Karpas-422 (cell line): ENCODE results near the gene NRARP. TPM values are rescaled to one million over a fixed set of nuclear protein-coding genes. Genes with fewer than 3 reads are reported as not detected.
A peak's percentile ranks its signal among the peaks of the same experiment; 100 is the strongest.

Experiments used
- DNase-seq: peaks from one replicate; pipeline ENCODE4 v3.0.0-alpha.2; 2015
- H2AFZ ChIP-seq: fragments of 200-600 bp; sonication (generic); 2 replicates; pipeline ENCODE4 v1.6.1; 2014; ENCODE audit warnings: antibody characterized with exemption, low read length, mixed read lengths
- H3K27ac ChIP-seq: fragments of 200-600 bp; sonication (generic); 2 replicates; pipeline ENCODE4 v1.5.1; 2014; ENCODE audit warnings: mild to moderate bottlenecking, low read length, moderate library complexity
- H3K27me3 ChIP-seq: fragments of 200-600 bp; sonication (generic); 2 replicates; pipeline ENCODE4 v1.6.1; 2014; ENCODE audit warnings: low read length, mixed read lengths
- H3K36me3 ChIP-seq: fragments of 200-600 bp; sonication (generic); 2 replicates; pipeline ENCODE4 v1.6.1; 2014; ENCODE audit warnings: low read length, mixed read lengths; ENCODE audit not compliant: insufficient read depth
- H3K4me1 ChIP-seq: fragments of 200-600 bp; sonication (generic); 2 replicates; pipeline ENCODE4 v1.6.1; 2014; ENCODE audit warnings: mild to moderate bottlenecking, low read length, mixed read lengths
- H3K4me2 ChIP-seq: fragments of 200-600 bp; sonication (generic); 2 replicates; pipeline ENCODE4 v1.6.1; 2014; ENCODE audit warnings: low read length, low read depth, mild to moderate bottlenecking; ENCODE audit not compliant: poor library complexity, severe bottlenecking
- H3K4me3 ChIP-seq: fragments of 200-600 bp; sonication (generic); 2 replicates; pipeline ENCODE4 v1.5.1; 2014; ENCODE audit warnings: mild to moderate bottlenecking, antibody characterized with exemption, low read length, mixed read lengths
- H3K79me2 ChIP-seq: fragments of 200-600 bp; sonication (generic); 2 replicates; pipeline ENCODE4 v1.6.1; 2014; ENCODE audit warnings: mild to moderate bottlenecking, low read length, mixed read lengths
- H3K9ac ChIP-seq: fragments of 200-600 bp; sonication (generic); 2 replicates; pipeline ENCODE4 v1.6.0; 2014; ENCODE audit warnings: low read length
- H3K9me2 ChIP-seq: fragments of 200-600 bp; sonication (generic), shearing (Covaris generic); replicated peaks from 2 replicates; pipeline ENCODE4 v1.6.0; 2014; ENCODE audit warnings: mild to moderate bottlenecking, low read length, moderate library complexity; ENCODE audit not compliant: insufficient read depth
- H3K9me3 ChIP-seq: fragments of 300-700, 200-600 bp; sonication (generic); 2 replicates; pipeline ENCODE4 v1.6.1; 2014; ENCODE audit warnings: low read length, mixed read lengths
- H4K20me1 ChIP-seq: fragments of 200-600 bp; sonication (generic); 2 replicates; pipeline ENCODE4 v1.6.1; 2014; ENCODE audit warnings: mild to moderate bottlenecking, antibody characterized with exemption, low read length, low read depth; ENCODE audit not compliant: insufficient read depth
- total RNA-seq: library from RNA; depleted of rRNA; stranded (reverse); fragments of >200 nt; shearing (Covaris generic); gene quantifications from 2 replicates; pipeline ENCODE4 v1.2.3, GENCODE V29; 2014; ENCODE audit warnings: low replicate concordance

The NRARP gene
- total RNA-seq, 1 experiment from 2014 or later = 1.4 TPM

DNA sequence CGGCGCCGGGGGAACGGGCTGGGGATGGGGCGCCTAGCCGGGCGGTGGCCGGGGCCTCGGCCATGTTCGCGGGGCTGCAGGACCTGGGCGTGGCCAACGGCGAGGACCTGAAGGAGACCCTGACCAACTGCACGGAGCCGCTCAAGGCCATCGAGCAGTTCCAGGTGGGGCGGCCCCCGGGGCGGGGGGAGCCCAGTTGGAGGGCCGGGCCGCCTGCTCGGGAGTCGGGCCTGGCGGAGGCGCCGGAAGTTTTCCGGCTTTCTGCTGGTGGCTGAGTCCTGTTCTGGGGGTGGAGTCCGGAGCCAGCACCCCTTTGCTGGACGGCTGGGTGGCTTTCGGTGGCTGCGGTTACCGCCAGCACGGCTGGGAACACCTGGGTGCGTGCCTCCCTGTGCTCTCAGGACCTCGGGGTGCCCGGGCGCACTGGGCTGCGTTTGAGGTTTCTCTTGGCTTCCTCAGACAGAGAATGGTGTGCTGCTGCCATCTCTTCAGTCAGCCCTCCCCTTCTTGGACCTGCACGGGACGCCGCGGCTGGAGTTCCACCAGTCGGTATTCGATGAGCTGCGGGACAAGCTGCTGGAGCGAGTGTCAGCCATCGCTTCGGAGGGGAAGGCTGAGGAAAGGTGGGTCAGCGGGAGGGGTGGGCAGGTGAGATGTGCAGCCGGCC lies 46.5 kb downstream of the NRARP start:
- H4K20me1 ChIP-seq = peaks cover 14% of the 10 kb centered on the region; the same call in 1 of the 2 replicates
- H3K36me3 ChIP-seq = peaks cover 16% of the 10 kb centered on the region
- H3K4me1 ChIP-seq = peaks cover 50% of the 10 kb centered on the region
- H3K27ac ChIP-seq = peak overlapping the region; percentile 54
- H3K9ac ChIP-seq = peak overlapping the region; percentile 95
- H3K9me3 ChIP-seq = no peaks in the 10 kb centered on the region
- H3K4me2 ChIP-seq = peak overlapping the region; percentile 75
- H2AFZ ChIP-seq = no peak overlapping the region
- no peaks in the 10 kb centered on the region for H3K9me2 ChIP-seq
- H3K79me2 ChIP-seq = peaks cover 19% of the 10 kb centered on the region
- peak overlapping the region; percentile 99 for H3K4me3 ChIP-seq
- DNase-seq = peak; percentile 69
- H3K27me3 ChIP-seq = no peaks in the 10 kb centered on the region

DNA sequence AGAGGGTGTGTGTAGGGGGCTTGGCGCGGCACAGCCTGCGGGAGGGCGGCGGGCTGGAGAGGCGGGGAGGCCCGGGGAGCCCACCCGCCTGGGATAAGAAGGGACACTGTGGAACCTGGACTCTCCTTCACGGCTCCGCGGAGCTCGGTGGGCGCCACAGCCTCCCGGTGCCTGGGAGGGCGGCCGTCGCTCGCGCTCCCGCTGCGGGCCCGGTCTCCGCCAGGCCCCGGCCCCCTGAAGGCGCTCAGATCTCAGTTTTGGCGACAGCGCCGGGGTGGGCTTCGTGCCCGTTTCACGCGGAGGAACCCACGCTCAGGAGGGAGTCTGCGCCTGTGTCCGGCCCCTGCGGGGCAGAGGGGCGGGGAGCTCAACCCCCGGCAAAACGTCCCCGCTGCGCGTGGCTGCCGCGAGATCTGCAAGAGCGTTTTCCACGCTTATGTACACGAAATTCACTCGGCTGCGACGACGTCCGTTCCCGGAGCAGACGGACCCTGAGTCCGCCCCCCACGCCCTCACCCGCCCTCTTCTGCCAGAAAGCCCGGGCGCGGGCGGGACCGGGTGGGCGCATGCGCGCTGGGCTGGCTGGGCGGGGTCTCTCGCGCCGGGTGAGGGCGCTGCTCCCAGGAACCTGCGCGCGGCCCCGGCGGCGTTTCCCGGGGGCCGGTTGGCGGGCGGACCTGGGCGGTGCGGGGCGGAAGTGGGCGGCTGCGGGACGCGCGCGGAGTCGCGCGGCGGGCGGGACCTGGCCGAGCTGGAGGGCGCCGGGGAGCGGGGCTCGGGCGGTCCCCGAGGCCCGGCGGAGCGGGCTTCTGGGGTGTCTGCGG lies 47.2 kb downstream of the NRARP start, which contains the start of gene NELFB:
TSS of gene NELFB (plus strand) at position 704 of the 824 bp plus-strand sequence.
- H3K9me2 ChIP-seq = no peaks in the 10 kb centered on the region
- no peak within 1 kb of the TSS; the same call in 1 of the 2 replicates for H2AFZ ChIP-seq
- H3K27me3 ChIP-seq = no peaks in the 10 kb centered on the region
- peaks cover 50% of the 10 kb centered on the region for H3K4me1 ChIP-seq
- no peaks in the 10 kb centered on the region for H3K9me3 ChIP-seq
- peaks cover 14% of the 10 kb centered on the region; the same call in 1 of the 2 replicates for H4K20me1 ChIP-seq
- H3K9ac ChIP-seq = peak within 1 kb of the TSS; percentile 95
- H3K36me3 ChIP-seq = peaks cover 16% of the 10 kb centered on the region
- H3K4me2 ChIP-seq = peak within 1 kb of the TSS; percentile 92
- H3K4me3 ChIP-seq = peak within 1 kb of the TSS; percentile 99
- peak; percentile 97 for DNase-seq
- peaks cover 19% of the 10 kb centered on the region for H3K79me2 ChIP-seq
- peak within 1 kb of the TSS; percentile 54 for H3K27ac ChIP-seq

DNA sequence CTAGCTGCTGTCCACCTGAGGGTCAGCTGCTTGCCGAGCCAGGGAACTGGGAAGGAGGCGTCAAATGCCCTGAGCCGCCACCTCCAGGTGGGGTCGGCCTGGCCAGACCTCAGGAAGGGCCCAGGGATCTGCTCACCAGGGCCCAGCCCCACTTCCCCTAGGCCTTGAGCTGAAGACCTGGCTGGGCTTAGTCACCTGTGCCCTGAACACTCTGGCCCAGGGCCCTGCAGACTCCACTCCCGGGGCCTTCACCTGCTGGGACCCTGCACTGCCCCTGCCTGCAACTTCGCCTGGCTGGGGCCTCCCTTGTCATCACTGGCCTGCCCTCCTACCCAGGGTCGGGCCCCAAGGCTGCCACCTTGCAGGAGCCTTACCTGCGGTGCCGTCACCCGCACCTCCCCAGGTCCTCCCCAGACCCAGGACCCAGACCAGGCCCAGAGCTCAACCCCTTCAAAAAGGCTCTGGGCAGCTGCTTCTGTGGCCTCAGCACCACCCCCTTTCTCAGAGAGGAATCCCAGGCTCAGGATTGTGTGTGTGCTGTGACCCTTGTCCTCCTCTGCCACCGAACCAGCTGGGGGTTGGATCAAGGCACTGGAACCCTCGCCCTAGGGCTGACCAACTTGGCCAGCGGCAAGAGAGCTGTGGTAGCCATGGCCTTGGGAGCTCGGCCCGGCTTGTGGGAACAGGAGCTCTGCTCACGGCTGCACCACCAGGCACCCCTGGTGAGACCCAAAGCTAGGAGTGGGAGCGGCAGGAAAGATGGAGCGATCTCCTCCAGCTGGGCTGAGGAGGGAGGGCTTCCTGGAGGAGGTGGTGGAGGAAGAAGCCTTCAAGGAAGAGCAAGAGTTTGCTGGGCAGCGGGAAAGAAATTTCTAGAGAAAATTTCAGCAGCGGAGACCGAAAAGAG lies 48.1 kb downstream of the NRARP start:
- peak overlapping the region; percentile 92 for H3K4me2 ChIP-seq
- H2AFZ ChIP-seq = no peak overlapping the region
- H3K9ac ChIP-seq = peak overlapping the region; percentile 81
- no peaks in the 10 kb centered on the region for H3K9me3 ChIP-seq
- no peak overlapping the region for H3K27ac ChIP-seq
- peak overlapping the region; percentile 69 for H3K4me3 ChIP-seq
- peaks cover 19% of the 10 kb centered on the region for H3K79me2 ChIP-seq
- DNase-seq = no peak
- H4K20me1 ChIP-seq = peaks cover 14% of the 10 kb centered on the region; the same call in 1 of the 2 replicates
- peaks cover 12% of the 10 kb centered on the region for H3K36me3 ChIP-seq
- H3K4me1 ChIP-seq = peaks cover 50% of the 10 kb centered on the region
- no peaks in the 10 kb centered on the region for H3K9me2 ChIP-seq
- H3K27me3 ChIP-seq = no peaks in the 10 kb centered on the region

DNA sequence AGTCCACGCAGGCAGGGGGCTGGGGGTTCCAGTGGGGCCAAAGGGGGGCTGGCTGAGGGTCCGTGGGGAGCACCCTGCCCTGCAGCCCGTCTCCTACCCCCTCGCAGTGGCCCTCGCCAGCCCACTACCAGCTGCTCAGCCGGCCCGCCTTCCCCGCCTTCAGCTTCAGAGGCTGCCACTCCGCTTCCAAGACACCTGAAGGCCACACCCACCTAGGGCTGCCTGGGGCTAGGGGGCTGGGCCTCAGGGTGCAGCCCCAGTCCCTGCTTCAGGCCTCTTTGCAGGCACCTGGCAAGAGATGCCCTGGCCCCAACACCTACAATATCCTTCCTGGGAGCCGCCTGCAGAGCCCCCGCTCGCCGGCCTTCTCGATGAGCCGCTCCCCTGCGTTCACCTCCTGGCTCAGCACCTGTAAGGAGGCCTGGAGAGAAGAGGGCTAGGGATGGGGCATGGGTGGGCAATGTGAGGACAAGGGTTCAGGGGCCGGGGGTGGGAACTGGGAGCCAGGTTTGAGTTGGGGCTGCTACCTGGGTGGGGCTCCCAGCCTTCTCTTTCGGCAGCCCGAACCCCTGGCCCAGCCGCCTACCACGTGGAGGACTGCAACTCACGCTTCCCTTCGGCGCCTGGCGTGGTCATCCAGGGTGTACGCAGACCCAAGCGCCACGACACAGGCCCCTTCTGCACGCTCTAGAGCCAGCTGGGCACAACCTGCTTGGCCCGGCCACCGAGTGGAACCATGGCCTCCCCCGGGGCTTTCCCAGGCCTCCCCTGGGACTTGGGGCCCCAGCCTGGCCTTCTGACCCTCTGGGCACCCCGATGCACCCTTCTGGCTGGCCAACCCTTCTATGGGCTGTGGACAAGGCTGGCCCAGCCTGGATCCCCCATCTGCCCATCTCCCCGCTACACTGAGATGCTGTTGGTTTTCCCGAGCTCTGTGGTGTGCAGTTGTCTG lies 49.2 kb downstream of the NRARP start:
- peak overlapping the region; percentile 92 for H3K4me2 ChIP-seq
- peaks cover 14% of the 10 kb centered on the region; the same call in 1 of the 2 replicates for H4K20me1 ChIP-seq
- no peaks in the 10 kb centered on the region for H3K27me3 ChIP-seq
- H3K4me1 ChIP-seq = peaks cover 46% of the 10 kb centered on the region
- H3K4me3 ChIP-seq = peak overlapping the region; percentile 69; the same call in 1 of the 2 replicates
- H3K9me3 ChIP-seq = no peaks in the 10 kb centered on the region
- peak overlapping the region; percentile 81 for H3K9ac ChIP-seq
- peak overlapping the region; percentile 27; the same call in 1 of the 2 replicates for H2AFZ ChIP-seq
- H3K36me3 ChIP-seq = peaks cover 8% of the 10 kb centered on the region
- peak; percentile 86 for DNase-seq
- peaks cover 19% of the 10 kb centered on the region for H3K79me2 ChIP-seq
- no peaks in the 10 kb centered on the region for H3K9me2 ChIP-seq
- no peak overlapping the region for H3K27ac ChIP-seq

DNA sequence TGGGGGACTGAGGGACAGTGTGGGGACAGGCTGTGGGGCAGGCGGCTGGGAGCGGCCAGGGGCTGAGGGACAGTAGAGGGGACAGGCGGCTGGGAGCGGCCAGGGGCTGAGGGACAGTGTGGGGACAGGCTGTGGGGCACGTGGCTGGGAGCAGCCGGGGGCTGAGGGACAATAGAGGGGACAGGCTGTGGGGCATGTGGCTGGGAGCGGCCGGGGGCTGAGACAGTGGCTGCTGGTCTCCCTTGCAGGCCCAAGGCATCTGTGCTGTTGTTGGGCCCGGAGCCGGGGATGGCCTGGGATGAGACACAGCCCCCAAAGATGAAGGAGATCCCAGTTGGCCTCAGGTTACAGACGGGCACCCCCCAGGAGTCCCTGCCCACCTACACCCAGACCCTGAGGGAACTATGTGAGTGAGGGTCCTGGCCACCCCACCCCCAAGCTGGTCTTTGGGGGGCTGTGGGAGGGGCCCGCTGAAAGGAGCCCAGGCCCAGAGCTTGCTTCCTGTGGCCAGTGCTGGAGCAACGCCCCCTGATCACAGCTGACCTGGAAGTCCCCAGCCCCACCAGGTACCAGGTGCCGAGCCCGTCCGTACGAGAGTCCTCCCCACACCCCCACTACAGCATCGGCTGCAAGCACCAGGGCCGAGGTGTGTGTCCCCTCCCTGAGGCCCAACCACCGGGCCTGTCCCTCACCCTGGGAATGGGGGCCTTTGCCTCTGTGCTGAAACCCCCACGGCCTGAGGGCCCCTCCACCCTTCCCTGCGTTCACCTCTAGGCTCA lies 50.4 kb downstream of the NRARP start:
- Histone ChIP-seq H3K27me3 (no peaks in the 10 kb centered on the region), H3K27ac (no peak overlapping the region), H3K4me2 (peak overlapping the region; percentile 92), H3K4me1 (peaks cover 39% of the 10 kb centered on the region), H3K79me2 (peaks cover 14% of the 10 kb centered on the region), H3K36me3 (peaks cover 4% of the 10 kb centered on the region), H4K20me1 (peaks cover 11% of the 10 kb centered on the region; the same call in 1 of the 2 replicates), H3K4me3 (no peak overlapping the region), H2AFZ (no peak overlapping the region), H3K9me2 (no peaks in the 10 kb centered on the region), H3K9ac (no peak overlapping the region), H3K9me3 (no peaks in the 10 kb centered on the region)
- no peak for DNase-seq

DNA sequence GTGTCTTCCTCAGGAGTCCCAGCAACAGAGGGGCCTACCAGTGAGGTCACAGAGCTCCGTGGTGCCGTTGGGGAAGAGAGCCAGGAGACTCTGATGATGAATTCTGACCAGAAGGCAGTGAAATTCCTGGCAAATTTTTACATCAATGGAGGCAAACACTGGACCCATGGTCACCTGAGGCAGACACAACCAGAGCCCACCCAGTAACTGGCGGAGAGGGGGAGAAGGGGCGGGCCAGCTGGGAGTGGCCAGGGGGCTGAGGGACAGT lies 50.9 kb downstream of the NRARP start, which contains the start of gene STPG3:
TSS of gene STPG3 (plus strand) at position 93 of the 268 bp plus-strand sequence. CDS start at position 94, 1 bp downstream.
- Histone ChIP-seq H3K27me3 (no peaks in the 10 kb centered on the region), H3K4me1 (peaks cover 33% of the 10 kb centered on the region), H3K9ac (no peak within 1 kb of the TSS), H3K79me2 (peaks cover 9% of the 10 kb centered on the region), H3K4me2 (peak within 1 kb of the TSS; percentile 92), H4K20me1 (peaks cover 6% of the 10 kb centered on the region; the same call in 1 of the 2 replicates), H2AFZ (no peak within 1 kb of the TSS), H3K9me2 (no peaks in the 10 kb centered on the region), H3K9me3 (no peaks in the 10 kb centered on the region), H3K4me3 (no peak within 1 kb of the TSS), H3K36me3 (no peaks in the 10 kb centered on the region), H3K27ac (no peak within 1 kb of the TSS)
- no peak for DNase-seq
